ENCODE data around the gene ASCL2.

- TF ChIP-seq CTCF (conservative IDR thresholded peaks at IDR 0.05; ENCODE audit: low read depth, low read length), result no peak
- TF ChIP-seq POLR2A (IDR thresholded peaks at IDR 0.05; ENCODE audit: low read depth, low read length), result no peak
- TF ChIP-seq SMC3 (IDR thresholded peaks at IDR 0.05; ENCODE audit: low read depth, low read length), result no peak
- no peak for TF ChIP-seq RAD21 (IDR thresholded peaks at IDR 0.05; ENCODE audit: low read length)
- no peak for TF ChIP-seq CEBPB (IDR thresholded peaks at IDR 0.05; ENCODE audit: low read depth, low read length)
- no peak for TF ChIP-seq MAFK (IDR thresholded peaks at IDR 0.05; ENCODE audit: low read depth, low read length)
- TF ChIP-seq RCOR1 (IDR thresholded peaks at IDR 0.05; ENCODE audit: insufficient replicate concordance, low read length), result no peak
- TF ChIP-seq MXI1 (IDR thresholded peaks at IDR 0.05; ENCODE audit: borderline replicate concordance, low read depth, low read length), result no peak
- no peak for TF ChIP-seq RFX5 (IDR thresholded peaks at IDR 0.05; ENCODE audit: low read depth, low read length)
- no peak for TF ChIP-seq CHD1 (IDR thresholded peaks at IDR 0.05; ENCODE audit: low read depth, low read length)
- TF ChIP-seq BHLHE40 (IDR thresholded peaks at IDR 0.05; ENCODE audit: low read depth, low read length), result no peak
- TF ChIP-seq FOS (IDR thresholded peaks at IDR 0.05; ENCODE audit: low read depth, low read length), result no peak
- TF ChIP-seq USF2 (IDR thresholded peaks at IDR 0.05; ENCODE audit: low read depth, low read length), result no peak
Observed at GRCh38 chr11:2248762-2249161, 21.6 kb downstream of the ASCL2 start.

All from IMR-90 (cell line).